ENCODE measurements around the gene GZMH.
"Not testable (repeated sequence)": the region's sequence is repeated elsewhere in the genome, so short reads cannot be mapped to it uniquely, and the experiment has no call there.

The GZMH gene

DNA sequence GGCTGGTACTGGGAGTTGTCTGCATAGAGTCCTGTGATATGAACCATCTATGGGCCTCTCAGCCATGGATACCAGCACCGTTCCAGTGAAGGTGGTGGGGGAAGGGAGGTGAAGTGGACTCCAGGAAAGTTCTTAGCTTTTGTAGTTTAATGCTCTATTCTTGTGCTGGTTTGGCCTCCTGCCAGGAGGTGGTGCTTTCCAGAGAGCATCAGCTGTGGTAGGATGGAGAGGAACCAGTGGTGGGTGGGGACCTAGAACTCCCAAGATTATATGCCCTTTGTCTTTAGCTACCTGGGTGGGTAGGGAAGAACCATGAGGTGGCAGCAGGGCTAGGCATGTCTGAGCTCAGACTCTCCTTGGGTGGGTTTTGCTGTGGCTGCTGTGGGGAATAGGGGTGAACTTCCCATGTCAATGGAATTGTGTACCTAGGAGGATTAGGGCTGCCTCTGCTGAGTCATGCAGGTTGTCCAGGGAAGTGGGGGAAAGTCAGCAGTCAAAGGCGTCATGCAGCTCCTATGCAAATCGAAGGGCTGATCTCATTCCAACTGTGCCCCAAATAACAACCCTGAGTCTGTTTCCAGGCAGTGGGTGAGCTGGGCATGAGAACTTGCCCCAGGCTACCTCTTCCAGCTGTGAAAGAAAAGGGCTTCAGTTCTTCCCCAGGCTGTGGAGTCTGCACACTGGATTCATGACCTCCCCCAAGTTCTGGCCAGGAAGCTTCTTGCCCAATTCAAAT, 14.2 kb downstream of the GZMH start:
- WGBS (ENCODE audit: extremely low coverage, insufficient coverage, insufficient read length): no CpG with 5 or more reads among the region's 3 CpGs
- no peak overlapping the region for H4K91ac ChIP-seq (ENCODE audit: low read depth, low read length)

DNA sequence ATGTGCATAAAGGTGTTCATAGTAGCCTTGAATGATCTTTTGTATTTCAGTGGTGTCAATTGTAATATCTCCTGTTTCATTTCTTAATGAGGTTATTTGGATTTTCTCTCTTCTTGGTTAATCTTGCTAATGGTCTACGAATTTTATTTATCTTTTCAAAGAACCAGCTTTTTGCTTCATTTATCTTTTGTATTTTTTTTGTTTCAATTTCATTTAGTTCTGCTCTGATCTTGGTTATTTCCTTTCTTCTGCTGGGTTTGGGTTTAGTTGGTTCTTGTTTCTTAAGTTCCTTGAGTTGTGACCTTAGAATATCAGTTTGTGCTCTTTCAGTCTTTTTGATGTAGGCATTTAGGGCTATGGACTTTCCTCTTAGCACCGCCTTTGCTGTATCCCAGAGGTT, 18.5 kb downstream of the GZMH start:
- no CpG with 5 or more reads among the region's 2 CpGs for WGBS (ENCODE audit: extremely low coverage, insufficient coverage, insufficient read length)
- not testable (repeated sequence) for H4K12ac ChIP-seq (ENCODE audit: low read depth, low read length); H3K27ac ChIP-seq (ENCODE audit: low read depth, low read length); H3K27me3 ChIP-seq (ENCODE audit: insufficient read depth, low read length); H3K4ac ChIP-seq (ENCODE audit: low read depth, low read length); H2BK12ac ChIP-seq (ENCODE audit: low read length); H2AK5ac ChIP-seq (ENCODE audit: low read length); H3K23ac ChIP-seq (ENCODE audit: low read length); H3K18ac ChIP-seq (ENCODE audit: low read length); H3K14ac ChIP-seq (ENCODE audit: low read length); H3K4me3 ChIP-seq (ENCODE audit: low read depth, low read length); H3K36me3 ChIP-seq (ENCODE audit: control insufficient read depth in 1 of 2, insufficient read depth in 2 of 2, low read length in 2 of 2); H3K9ac ChIP-seq (ENCODE audit: low read length); H4K8ac ChIP-seq (ENCODE audit: low read depth, low read length); H2BK5ac ChIP-seq (ENCODE audit: low read depth, low read length, poor library complexity); DNase-seq; H4K91ac ChIP-seq (ENCODE audit: low read depth, low read length); H3K4me1 ChIP-seq (ENCODE audit: control insufficient read depth in 1 of 2, insufficient read depth in 2 of 2, low read length in 2 of 2); H2AFZ ChIP-seq (ENCODE audit: insufficient read depth, low read length, poor library complexity); H2BK120ac ChIP-seq (ENCODE audit: insufficient read depth, low read length, poor library complexity); H3K79me1 ChIP-seq (ENCODE audit: low read length); H3K4me2 ChIP-seq (ENCODE audit: low read length); H3K79me2 ChIP-seq (ENCODE audit: control insufficient read depth, insufficient read depth, low read length, poor library complexity)
- H3K9me3 ChIP-seq (ENCODE audit: insufficient read depth, low read depth, low read length): peaks cover 14% of the 10 kb centered on the region

More for the DNA sequence above, 14.2 kb downstream of the GZMH start:
- Histone ChIP-seq H4K8ac (ENCODE audit: low read depth, low read length) (no peak overlapping the region), H3K79me2 (ENCODE audit: control insufficient read depth, insufficient read depth, low read length, poor library complexity) (no peaks in the 10 kb centered on the region), H3K23ac (ENCODE audit: low read length) (no peak overlapping the region), H3K9me3 (ENCODE audit: insufficient read depth, low read depth, low read length) (peaks cover 13% of the 10 kb centered on the region), H3K4me3 (ENCODE audit: low read depth, low read length) (no peak overlapping the region), H3K27me3 (ENCODE audit: insufficient read depth, low read length) (no peaks in the 10 kb centered on the region), H3K4ac (ENCODE audit: low read depth, low read length) (no peak overlapping the region), H3K79me1 (ENCODE audit: low read length) (no peaks in the 10 kb centered on the region), H3K14ac (ENCODE audit: low read length) (no peak overlapping the region), H3K4me2 (ENCODE audit: low read length) (no peak overlapping the region), H2BK12ac (ENCODE audit: low read length) (no peak overlapping the region), H2BK5ac (ENCODE audit: low read depth, low read length, poor library complexity) (no peak overlapping the region), H2AK5ac (ENCODE audit: low read length) (no peak overlapping the region), H2AFZ (ENCODE audit: insufficient read depth, low read length, poor library complexity) (no peak overlapping the region), H3K4me1 (ENCODE audit: control insufficient read depth in 1 of 2, insufficient read depth in 2 of 2, low read length in 2 of 2) (no peaks in the 10 kb centered on the region), H3K36me3 (ENCODE audit: control insufficient read depth in 1 of 2, insufficient read depth in 2 of 2, low read length in 2 of 2) (no peaks in the 10 kb centered on the region), H4K12ac (ENCODE audit: low read depth, low read length) (no peak overlapping the region), H3K27ac (ENCODE audit: low read depth, low read length) (no peak overlapping the region), H2BK120ac (ENCODE audit: insufficient read depth, low read length, poor library complexity) (no peak overlapping the region), H3K18ac (ENCODE audit: low read length) (no peak overlapping the region), H3K9ac (ENCODE audit: low read length) (no peak overlapping the region)
- DNase-seq: no peak

DNA sequence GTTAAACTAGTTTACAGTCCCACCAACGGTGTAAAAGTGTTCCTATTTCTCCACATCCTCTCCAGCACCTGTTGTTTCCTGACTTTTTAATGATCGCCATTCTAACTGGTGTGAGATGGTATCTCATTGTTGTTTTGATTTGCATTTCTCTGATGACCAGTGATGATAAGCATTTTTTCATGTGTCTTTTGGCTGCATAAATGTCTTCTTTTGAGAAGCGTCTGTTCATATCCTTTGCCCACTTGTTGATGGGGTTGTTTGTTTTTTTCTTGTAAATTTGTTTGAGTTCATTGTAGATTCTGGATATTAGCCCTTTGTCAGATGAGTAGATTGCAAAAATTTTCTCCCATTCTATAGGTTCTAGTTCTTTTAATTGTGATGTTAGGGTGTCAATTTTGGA, 25.1 kb downstream of the GZMH start:
- H3K9me3 ChIP-seq (ENCODE audit: insufficient read depth, low read depth, low read length); H2BK5ac ChIP-seq (ENCODE audit: low read depth, low read length, poor library complexity); H3K18ac ChIP-seq (ENCODE audit: low read length); H2AFZ ChIP-seq (ENCODE audit: insufficient read depth, low read length, poor library complexity); H3K4ac ChIP-seq (ENCODE audit: low read depth, low read length); H3K4me1 ChIP-seq (ENCODE audit: control insufficient read depth in 1 of 2, insufficient read depth in 2 of 2, low read length in 2 of 2); H2BK12ac ChIP-seq (ENCODE audit: low read length); H4K91ac ChIP-seq (ENCODE audit: low read depth, low read length); H4K8ac ChIP-seq (ENCODE audit: low read depth, low read length); H3K9ac ChIP-seq (ENCODE audit: low read length); H3K27ac ChIP-seq (ENCODE audit: low read depth, low read length); H3K79me1 ChIP-seq (ENCODE audit: low read length); H3K4me3 ChIP-seq (ENCODE audit: low read depth, low read length); H4K12ac ChIP-seq (ENCODE audit: low read depth, low read length); H2BK120ac ChIP-seq (ENCODE audit: insufficient read depth, low read length, poor library complexity); H3K79me2 ChIP-seq (ENCODE audit: control insufficient read depth, insufficient read depth, low read length, poor library complexity); H3K36me3 ChIP-seq (ENCODE audit: control insufficient read depth in 1 of 2, insufficient read depth in 2 of 2, low read length in 2 of 2); H3K14ac ChIP-seq (ENCODE audit: low read length); H2AK5ac ChIP-seq (ENCODE audit: low read length); H3K27me3 ChIP-seq (ENCODE audit: insufficient read depth, low read length); H3K4me2 ChIP-seq (ENCODE audit: low read length); DNase-seq; H3K23ac ChIP-seq (ENCODE audit: low read length): not testable (repeated sequence)
- no CpG with 5 or more reads among the region's 3 CpGs for WGBS (ENCODE audit: extremely low coverage, insufficient coverage, insufficient read length)

DNA sequence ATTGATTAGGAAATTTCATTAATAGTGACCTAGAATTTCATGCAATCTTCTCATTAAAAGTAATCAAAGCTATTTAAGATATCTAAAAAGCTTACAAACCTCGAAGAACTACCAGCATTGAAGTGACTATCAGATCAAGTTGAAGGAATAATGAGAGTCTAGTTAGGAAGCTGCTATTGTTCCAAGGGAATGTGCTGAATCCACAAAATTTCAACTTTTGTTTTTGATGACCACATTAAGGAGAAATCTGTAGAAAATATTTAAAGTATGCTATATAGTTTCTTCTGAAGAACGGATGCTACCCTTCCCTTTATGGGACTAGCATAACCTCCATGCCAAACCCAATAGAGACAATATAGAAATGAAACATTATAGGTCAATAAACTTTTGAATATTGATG, 30.9 kb downstream of the GZMH start:
- no peak overlapping the region for H3K4ac ChIP-seq (ENCODE audit: low read depth, low read length)
- WGBS (ENCODE audit: extremely low coverage, insufficient coverage, insufficient read length): no CpG with 5 or more reads among the region's 2 CpGs
- no peak overlapping the region for H3K14ac ChIP-seq (ENCODE audit: low read length)

More for the DNA sequence above, 30.9 kb downstream of the GZMH start:
- Histone ChIP-seq H3K9me3 (ENCODE audit: insufficient read depth, low read depth, low read length) (peaks cover 23% of the 10 kb centered on the region), H3K27me3 (ENCODE audit: insufficient read depth, low read length) (no peaks in the 10 kb centered on the region), H2BK12ac (ENCODE audit: low read length) (no peak overlapping the region), H3K4me3 (ENCODE audit: low read depth, low read length) (no peak overlapping the region), H3K9ac (ENCODE audit: low read length) (no peak overlapping the region), H3K18ac (ENCODE audit: low read length) (no peak overlapping the region), H4K8ac (ENCODE audit: low read depth, low read length) (no peak overlapping the region), H4K12ac (ENCODE audit: low read depth, low read length) (no peak overlapping the region), H3K79me2 (ENCODE audit: control insufficient read depth, insufficient read depth, low read length, poor library complexity) (no peaks in the 10 kb centered on the region), H2AK5ac (ENCODE audit: low read length) (no peak overlapping the region), H2BK5ac (ENCODE audit: low read depth, low read length, poor library complexity) (no peak overlapping the region), H2BK120ac (ENCODE audit: insufficient read depth, low read length, poor library complexity) (no peak overlapping the region), H3K23ac (ENCODE audit: low read length) (no peak overlapping the region), H3K27ac (ENCODE audit: low read depth, low read length) (no peak overlapping the region), H3K4me2 (ENCODE audit: low read length) (no peak overlapping the region), H2AFZ (ENCODE audit: insufficient read depth, low read length, poor library complexity) (no peak overlapping the region), H3K36me3 (ENCODE audit: control insufficient read depth in 1 of 2, insufficient read depth in 2 of 2, low read length in 2 of 2) (no peaks in the 10 kb centered on the region), H3K4me1 (ENCODE audit: control insufficient read depth in 1 of 2, insufficient read depth in 2 of 2, low read length in 2 of 2) (no peaks in the 10 kb centered on the region), H3K79me1 (ENCODE audit: low read length) (no peaks in the 10 kb centered on the region), H4K91ac (ENCODE audit: low read depth, low read length) (no peak overlapping the region)
- no peak for DNase-seq

Measured in trophoblast cell (in vitro differentiated cells and primary cell).